Right renal cortex interstitium (tissue), 3 donors: Measurements from ENCODE around the gene NPC2. TPM values are rescaled to one million over a fixed set of nuclear protein-coding genes. Genes with fewer than 3 reads are reported as not detected.

Experiments
- polyA plus RNA-seq, 3 donors: library from polyadenylated mRNA; unstranded; fragments of 120-200 nt; gene quantifications; one replicate each; pipeline ENCODE4 v1.2.1, GENCODE V29; 2013; ENCODE audit not compliant: insufficient read length in 3 of 3

NPC2 gene
- polyA plus RNA-seq, 3 donors: 333 to 385 (median 336) TPM

Other genes starting within 250 kb of the NPC2 start
- 10 to 100 TPM; 90.9 to 95.9 (median 92.5) TPM for gene ABCD4, start 190.4 kb downstream of the NPC2 start, polyA plus RNA-seq
- not detected for gene VRTN, start 144.8 kb downstream of the NPC2 start, polyA plus RNA-seq
- gene SYNDIG1L, start 67.1 kb downstream of the NPC2 start, polyA plus RNA-seq: under 1 TPM; 0.18 to 0.28 (median 0.24) TPM
- gene ISCA2, start 460 bp upstream of the NPC2 start, polyA plus RNA-seq: 10 to 100 TPM; 41.3 to 46.8 (median 42.9) TPM
- gene LTBP2, start 118.9 kb upstream of the NPC2 start, polyA plus RNA-seq: 1 to 10 TPM; 2.0 to 2.7 (median 2.4) TPM
- 10 to 100 TPM; 33.7 to 40.4 (median 38.5) TPM for gene AREL1, start 219.8 kb upstream of the NPC2 start, polyA plus RNA-seq
- 10 to 100 TPM; 69.0 to 71.8 (median 70.4) TPM for gene FCF1, start 219.8 kb upstream of the NPC2 start, polyA plus RNA-seq